Fibroblast of gingiva (primary cell): ENCODE results near the gene UGT1A7.
"Not testable (repeated sequence)": the region's sequence is repeated elsewhere in the genome, so short reads cannot be mapped to it uniquely, and the experiment has no call there.

ENCODE experiments used
- DNase-seq: peaks from one replicate; pipeline ENCODE4 v3.0.0-alpha.2; 2011; ENCODE audit warnings: low read depth

UGT1A7 gene

GRCh38 chr2:233681521-233682099 lies at the start of gene UGT1A7:
Gene UGT1A7, plus strand, starts transcription at chr2:233681901. Its CDS starts 37 bp downstream, at chr2:233681938.
- no peak for DNase-seq

- DNase-seq: not testable (repeated sequence)
Measured at GRCh38 chr2:233636306-233636705, 45.4 kb upstream of the UGT1A7 start, which contains the start of gene UGT1A10. Gene UGT1A10, plus strand, starts transcription at chr2:233636448. Its CDS starts 75 bp downstream, at chr2:233636523.

- no peak for DNase-seq
Measured at GRCh38 chr2:233638836-233639235, 42.9 kb upstream of the UGT1A7 start.

GRCh38 chr2:233639860-233640259 lies 41.8 kb upstream of the UGT1A7 start:
- no peak for DNase-seq

- DNase-seq: no peak
Measured at GRCh38 chr2:233643128-233643527, 38.6 kb upstream of the UGT1A7 start.

GRCh38 chr2:233646033-233646432 lies 35.7 kb upstream of the UGT1A7 start:
- DNase-seq: not testable (repeated sequence)

- DNase-seq: no peak
Measured at GRCh38 chr2:233650981-233651380, 30.7 kb upstream of the UGT1A7 start.

- DNase-seq: no peak
Measured at GRCh38 chr2:233651430-233651829, 30.3 kb upstream of the UGT1A7 start.

- DNase-seq: no peak
Measured at GRCh38 chr2:233654501-233654900, 27.2 kb upstream of the UGT1A7 start.

- DNase-seq: no peak
Measured at GRCh38 chr2:233655043-233655442, 26.7 kb upstream of the UGT1A7 start.

- not testable (repeated sequence) for DNase-seq
Measured at GRCh38 chr2:233655943-233656342, 25.8 kb upstream of the UGT1A7 start.

GRCh38 chr2:233656443-233656842 lies 25.3 kb upstream of the UGT1A7 start:
- no peak for DNase-seq

- no peak for DNase-seq
Measured at GRCh38 chr2:233658610-233659009, 23.1 kb upstream of the UGT1A7 start.

- no peak for DNase-seq
Measured at GRCh38 chr2:233663911-233664310, 17.8 kb upstream of the UGT1A7 start.

GRCh38 chr2:233668605-233669260 lies 13.0 kb upstream of the UGT1A7 start:
- no peak for DNase-seq

- DNase-seq: no peak
Measured at GRCh38 chr2:233671290-233672161, 10.2 kb upstream of the UGT1A7 start, which contains the start of gene UGT1A9. Gene UGT1A9, plus strand, starts transcription at chr2:233671898. Its CDS starts 37 bp downstream, at chr2:233671935.

- no peak for DNase-seq
Measured at GRCh38 chr2:233672886-233673285, 8.8 kb upstream of the UGT1A7 start.

- no peak for DNase-seq
Measured at GRCh38 chr2:233673896-233674295, 7.8 kb upstream of the UGT1A7 start.

GRCh38 chr2:233674314-233674713 lies 7.4 kb upstream of the UGT1A7 start:
- no peak for DNase-seq

GRCh38 chr2:233674995-233675394 lies 6.7 kb upstream of the UGT1A7 start:
- no peak for DNase-seq

- no peak for DNase-seq
Measured at GRCh38 chr2:233676046-233676445, 5.7 kb upstream of the UGT1A7 start.

GRCh38 chr2:233679196-233679595 lies 2.5 kb upstream of the UGT1A7 start:
- no peak for DNase-seq
